GM19025 (cell line): ENCODE results near the gene MAP4K2.
A peak's percentile ranks its signal among the peaks of the same experiment; 100 is the strongest.
"Not testable (repeated sequence)": the region's sequence is repeated elsewhere in the genome, so short reads cannot be mapped to it uniquely, and the experiment has no call there.

Source experiments
- ATAC-seq: cut with Tn5 transposase; IDR thresholded peaks from one replicate; pipeline ENCODE4 v1.9.1; 2021; ENCODE audit warnings: mild to moderate bottlenecking, low read depth, moderate library complexity; ENCODE audit not compliant: unreplicated experiment

MAP4K2 gene

GRCh38 chr11:64803158-64803845 lies at the start of gene MAP4K2:
MAP4K2 (minus strand) TSS chr11:64803214; CDS start chr11:64803149, 65 bp downstream.
- peak; percentile 58 for ATAC-seq

- ATAC-seq = no peak
Observed at GRCh38 chr11:64851831-64852351, 48.9 kb upstream of the MAP4K2 start.

GRCh38 chr11:64850979-64851567 lies 48.1 kb upstream of the MAP4K2 start:
- ATAC-seq = peak; percentile 67

- ATAC-seq = no peak
Observed at GRCh38 chr11:64849598-64850356, 46.8 kb upstream of the MAP4K2 start.

- no peak for ATAC-seq
Observed at GRCh38 chr11:64848826-64849597, 46.0 kb upstream of the MAP4K2 start.

GRCh38 chr11:64848214-64848825 lies 45.3 kb upstream of the MAP4K2 start:
- no peak for ATAC-seq

GRCh38 chr11:64846998-64847666 lies 44.1 kb upstream of the MAP4K2 start:
- ATAC-seq = no peak

GRCh38 chr11:64845776-64846129 lies 42.7 kb upstream of the MAP4K2 start:
- ATAC-seq = not testable (repeated sequence)

GRCh38 chr11:64845129-64845775 lies 42.2 kb upstream of the MAP4K2 start:
- ATAC-seq = no peak

- ATAC-seq = peak; percentile 42
Observed at GRCh38 chr11:64844330-64845128, 41.5 kb upstream of the MAP4K2 start, which contains the start of gene CDC42BPG. CDC42BPG (minus strand) TSS chr11:64844653; CDS start chr11:64844569, 84 bp downstream.

GRCh38 chr11:64843686-64844329 lies 40.8 kb upstream of the MAP4K2 start:
- no peak for ATAC-seq

GRCh38 chr11:64842851-64843685 lies 40.1 kb upstream of the MAP4K2 start:
- no peak for ATAC-seq

- no peak for ATAC-seq
Observed at GRCh38 chr11:64842366-64842759, 39.3 kb upstream of the MAP4K2 start.

GRCh38 chr11:64841592-64842365 lies 38.8 kb upstream of the MAP4K2 start:
- no peak for ATAC-seq

GRCh38 chr11:64839887-64840782 lies 37.1 kb upstream of the MAP4K2 start:
- no peak for ATAC-seq
